NCI-H748 (cell line): ENCODE data around the gene NACC2.

Experiments
- DNase-seq: peaks from one replicate; lab custom pipeline; 2025; ENCODE audit not compliant: unreplicated experiment; lab: John Stamatoyannopoulos, UW

NACC2 gene

DNA sequence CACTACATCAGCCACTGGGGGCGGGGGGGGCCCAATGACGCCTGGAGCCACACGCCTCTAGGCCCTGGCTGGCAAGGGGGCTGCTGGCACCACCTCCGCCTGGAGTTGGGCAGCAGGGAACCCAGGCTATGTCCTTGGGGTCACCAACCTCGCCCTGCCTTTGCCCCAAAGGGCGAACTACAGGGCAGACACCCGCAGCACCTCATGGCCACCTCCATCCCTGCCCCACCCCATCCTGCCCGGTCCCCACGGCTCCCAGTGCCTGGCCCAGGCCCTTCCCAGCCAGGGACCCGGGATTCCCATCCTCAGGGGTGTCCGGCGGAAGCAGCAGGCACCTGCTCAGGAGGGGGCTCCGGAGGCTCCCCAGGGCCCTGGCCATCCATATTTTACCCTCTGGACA, 37.0 kb downstream of the NACC2 start:
- DNase-seq, result no peak

DNA sequence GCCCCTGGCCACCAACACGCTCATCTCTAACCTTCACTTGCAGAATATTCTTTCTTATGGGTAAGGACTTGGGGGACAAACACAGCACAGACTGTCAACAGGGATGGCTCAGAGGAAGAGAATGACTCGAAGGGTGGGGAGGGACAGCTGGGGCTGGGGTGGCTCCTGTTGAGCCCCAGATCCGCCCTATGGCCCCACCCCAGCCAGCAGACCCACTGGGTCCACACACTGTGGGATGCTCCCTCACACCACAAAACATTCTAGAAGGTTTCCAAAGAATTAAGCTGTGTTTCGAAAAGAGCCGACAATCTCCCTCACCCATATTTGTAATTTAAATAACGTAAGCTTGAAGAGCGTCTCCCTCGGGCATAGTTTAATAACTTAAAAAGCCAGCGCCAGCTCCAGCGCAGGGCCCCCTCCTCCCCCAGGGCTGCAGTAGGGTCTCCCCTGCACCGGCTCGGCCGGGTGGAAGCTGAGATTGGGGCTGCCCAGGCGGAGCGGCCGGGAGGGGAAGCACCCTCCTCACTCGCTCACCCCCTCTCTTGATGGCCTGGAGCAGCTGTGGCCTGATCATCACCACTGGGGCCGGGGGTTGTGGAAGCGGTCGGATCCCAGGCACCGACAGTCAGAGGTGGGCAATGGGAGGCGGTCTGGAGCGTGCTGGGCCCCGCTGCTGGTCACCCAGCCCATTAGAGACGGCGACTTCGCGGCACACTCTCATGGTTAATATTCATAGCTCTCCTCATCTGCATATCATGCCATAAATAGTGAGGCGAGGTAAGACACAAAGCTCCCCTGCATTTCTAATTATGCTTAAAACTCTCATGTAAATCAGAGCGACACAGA, 37.6 kb downstream of the NACC2 start:
- DNase-seq, result no peak

GRCh38 chr9:136056546-136057235, 38.4 kb downstream of the NACC2 start:
- DNase-seq, result no peak

- no peak for DNase-seq
Measured at GRCh38 chr9:136055715-136056545, 39.2 kb downstream of the NACC2 start.

DNA sequence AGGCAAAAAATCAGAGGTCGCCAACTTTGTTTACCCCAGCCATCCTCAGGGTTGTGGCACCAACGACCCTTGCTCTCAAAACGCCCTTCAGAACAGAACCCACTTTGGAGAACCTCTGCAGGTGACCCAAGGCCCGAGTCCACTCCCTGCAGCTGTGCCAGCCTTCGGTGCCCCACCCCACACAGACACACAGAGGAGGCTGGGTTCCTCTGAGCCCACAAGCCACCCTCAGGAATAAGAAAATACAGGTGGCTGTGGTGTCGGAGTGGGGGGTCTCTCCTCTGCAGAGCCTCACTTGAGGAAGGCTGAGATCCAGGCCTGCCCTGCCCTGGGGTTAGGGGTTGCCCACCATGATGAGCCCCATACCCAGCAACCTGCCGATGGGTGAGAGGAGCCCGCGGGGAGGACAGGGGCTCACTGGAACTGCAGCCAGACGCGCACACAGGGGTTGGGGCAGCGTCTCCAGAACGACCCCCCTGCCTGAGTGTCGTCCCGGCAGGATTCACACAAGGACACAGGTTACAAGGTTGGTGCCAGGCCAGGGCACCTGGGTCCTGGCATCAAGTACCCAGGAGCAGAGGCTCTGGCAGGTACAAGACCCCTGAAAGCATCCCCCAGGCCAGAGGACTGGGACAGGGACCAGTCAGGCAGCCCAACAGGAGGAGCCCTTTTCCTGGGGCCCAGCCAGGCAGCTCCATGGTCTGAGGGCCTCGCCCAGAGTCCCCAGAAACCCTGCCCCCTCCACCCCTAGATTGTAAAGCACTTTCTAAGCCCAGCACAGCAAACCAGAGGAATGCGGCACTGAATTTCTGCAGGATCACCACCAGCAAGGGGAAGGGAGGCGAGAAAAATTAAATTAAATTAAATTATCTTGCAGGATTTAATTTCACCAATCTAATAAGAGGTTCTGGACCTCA, 40.0 kb downstream of the NACC2 start:
- no peak for DNase-seq

GRCh38 chr9:136054146-136054545, 40.9 kb downstream of the NACC2 start:
- no peak for DNase-seq

DNA sequence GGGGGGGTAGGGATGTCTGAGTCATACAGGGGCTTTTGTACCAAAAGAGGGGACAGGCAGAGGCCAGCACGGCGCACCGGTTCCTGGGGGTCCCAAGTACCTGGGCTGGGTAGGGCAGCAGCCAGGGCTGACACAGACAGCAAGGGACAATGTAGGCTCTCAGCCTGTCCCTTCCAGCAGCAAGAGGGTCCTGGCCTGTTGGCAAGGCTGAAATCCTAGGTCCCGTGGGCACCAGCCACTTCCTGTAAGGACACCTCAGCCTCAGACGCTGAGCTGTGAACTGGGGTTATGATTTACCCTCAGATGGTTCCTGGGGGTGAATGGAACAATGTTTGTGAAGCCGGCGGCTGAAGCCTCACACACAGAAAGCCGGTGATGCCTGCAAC, 41.3 kb downstream of the NACC2 start:
- DNase-seq, result no peak

GRCh38 chr9:136052991-136053756, 41.9 kb downstream of the NACC2 start:
- DNase-seq, result no peak

DNA sequence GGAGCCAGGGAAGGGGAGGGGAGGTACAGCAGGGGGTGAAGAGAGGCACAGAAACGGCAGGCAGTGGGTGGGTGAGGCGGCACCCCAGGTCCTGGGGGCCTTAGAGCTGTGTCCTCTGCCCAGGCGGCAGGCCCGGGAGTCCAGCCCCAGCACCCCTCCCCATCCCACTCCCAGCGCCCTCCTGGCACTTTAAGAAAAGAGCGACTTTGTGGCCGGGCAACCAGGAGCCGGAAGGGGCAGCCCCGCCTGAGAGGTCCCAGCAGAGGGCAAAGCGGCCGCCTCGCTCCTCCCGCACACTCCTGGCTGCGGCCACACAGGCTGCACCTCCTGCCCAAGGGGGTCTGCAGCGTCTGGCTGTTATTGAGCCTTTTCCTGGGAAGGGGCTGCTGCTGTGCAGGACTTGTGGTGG, 42.6 kb downstream of the NACC2 start:
- DNase-seq, result no peak

DNA sequence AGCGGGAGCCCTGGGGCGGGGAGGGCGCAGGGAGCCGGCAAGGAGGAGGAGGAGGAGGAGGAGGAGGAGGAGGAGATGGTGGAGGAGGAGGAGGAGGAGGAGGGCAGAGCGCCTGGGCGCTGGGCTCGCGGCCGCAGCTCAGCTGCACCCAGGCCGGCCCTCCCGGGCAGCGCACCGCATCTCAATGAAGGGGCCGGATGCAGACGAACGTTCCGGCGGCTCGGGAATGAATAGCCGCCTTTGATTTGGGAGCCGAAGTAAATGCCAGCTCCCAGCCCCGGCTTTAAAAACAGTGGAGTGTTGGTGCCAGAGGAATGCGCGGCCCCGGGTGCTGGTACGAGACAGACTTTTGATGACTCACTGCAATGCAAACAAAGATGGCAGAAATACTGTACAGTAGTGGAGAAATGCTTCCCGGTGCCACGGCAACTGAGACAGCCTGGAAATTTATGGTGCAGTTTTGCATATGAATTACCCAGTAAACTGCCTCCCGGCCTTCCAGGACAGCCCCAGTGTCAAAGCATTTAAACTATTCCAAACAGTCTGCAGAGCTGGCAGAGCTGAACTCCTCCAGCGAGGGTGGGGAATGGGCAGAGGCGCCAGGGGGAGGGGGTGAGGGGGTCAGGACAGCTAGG, 43.1 kb downstream of the NACC2 start:
- DNase-seq, result peak; percentile 78

DNA sequence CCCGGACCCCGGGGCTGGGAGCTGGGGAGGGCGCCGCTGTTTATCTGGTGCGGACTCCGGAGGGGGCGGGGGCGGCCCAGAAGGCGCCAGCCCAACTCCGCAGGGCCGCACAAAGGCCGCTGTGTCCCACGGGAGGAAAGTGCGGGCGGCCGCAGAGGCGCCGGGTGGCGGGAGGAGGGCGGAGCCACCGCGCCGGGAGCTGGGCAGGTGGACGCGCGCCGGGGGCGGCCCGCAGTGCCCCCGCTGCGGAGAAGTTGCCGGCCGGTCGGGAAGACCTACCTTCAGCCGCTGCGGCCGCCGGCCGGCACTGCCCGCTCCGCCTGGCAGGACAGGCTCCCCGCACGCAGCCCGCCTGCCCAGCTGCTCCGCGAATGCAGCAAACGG, 43.6 kb downstream of the NACC2 start:
- DNase-seq, result no peak

DNA sequence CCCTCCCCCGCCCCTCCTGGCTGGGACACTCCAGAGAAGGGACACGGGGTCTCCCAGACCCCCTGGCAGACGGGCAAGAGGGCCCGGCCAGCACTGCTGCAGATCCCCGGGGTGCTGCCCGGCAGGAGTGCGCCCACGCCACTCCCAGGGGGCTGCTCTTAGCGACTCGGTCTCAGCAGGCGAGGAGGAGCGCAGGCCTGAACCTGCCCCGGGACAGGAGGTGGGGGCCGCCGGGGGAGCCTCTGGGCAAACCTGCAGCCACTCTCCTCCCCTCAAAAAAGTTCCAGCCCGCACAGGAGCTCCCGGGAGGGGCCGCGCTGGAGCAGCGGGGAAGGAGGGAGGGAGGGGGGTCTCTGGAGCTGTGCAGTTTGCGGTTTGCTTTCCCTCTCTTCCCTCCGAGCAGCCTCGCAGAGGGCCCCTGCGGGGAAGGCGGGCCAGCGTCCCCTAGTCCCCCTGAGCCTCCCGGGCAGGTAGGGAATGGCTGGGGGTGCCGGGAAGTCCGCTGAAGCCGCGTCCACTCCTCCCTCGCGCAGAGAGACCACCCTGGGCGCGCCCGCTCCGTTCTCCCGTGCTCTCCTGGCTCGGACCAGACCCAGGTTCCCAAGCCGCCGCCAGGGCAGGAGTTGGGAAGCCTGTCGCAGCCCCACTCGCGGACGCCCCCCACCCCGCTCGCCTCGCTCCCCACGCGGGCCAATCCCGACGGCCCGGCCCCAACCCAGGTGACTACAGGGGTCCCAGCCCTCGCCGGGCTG, 44.2 kb downstream of the NACC2 start:
- no peak for DNase-seq

GRCh38 chr9:136050266-136050700, 44.8 kb downstream of the NACC2 start:
- DNase-seq, result no peak

GRCh38 chr9:136049491-136050265, 45.4 kb downstream of the NACC2 start:
- DNase-seq, result no peak

DNA sequence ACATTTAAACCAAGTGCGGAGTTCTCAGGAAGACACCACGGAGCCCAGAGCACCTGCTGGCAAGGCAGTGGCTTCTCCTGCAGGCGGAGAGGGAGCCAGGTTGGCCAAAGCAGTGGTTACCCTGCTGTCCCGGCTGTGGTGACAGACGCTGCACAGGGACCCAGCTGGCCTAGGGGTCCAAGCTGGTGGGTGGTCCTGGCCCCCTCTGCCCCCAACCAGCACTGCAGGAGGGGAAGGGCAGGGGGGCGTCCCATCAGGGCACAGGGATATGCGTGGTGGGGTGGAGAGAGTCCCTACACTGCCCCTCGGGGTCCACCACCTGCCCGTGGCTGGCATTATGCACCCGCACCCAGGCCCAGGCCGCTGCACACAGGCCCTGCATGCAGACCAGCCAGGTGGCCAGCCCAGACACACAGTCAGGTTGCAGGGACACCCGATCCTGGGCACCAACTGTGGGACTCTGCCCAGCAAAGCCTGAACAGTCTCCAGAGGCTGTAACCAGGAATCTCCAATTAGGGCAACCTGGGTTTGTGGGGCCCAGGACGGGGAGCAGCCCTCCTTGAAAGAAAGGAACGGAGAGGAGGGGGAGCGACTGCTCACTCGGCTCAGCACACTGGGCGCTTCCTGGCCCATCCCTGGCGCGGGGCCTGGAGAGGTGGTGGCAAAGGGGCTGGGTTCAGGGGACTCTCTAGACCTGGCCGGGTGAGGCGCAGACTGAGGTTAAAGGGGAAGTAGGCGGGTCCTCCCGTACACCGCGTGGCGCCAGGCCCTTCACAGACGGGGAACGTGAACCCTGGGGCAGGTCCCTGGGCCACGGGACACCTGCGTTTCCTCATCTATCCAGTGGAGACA, 46.3 kb downstream of the NACC2 start:
- no peak for DNase-seq

DNA sequence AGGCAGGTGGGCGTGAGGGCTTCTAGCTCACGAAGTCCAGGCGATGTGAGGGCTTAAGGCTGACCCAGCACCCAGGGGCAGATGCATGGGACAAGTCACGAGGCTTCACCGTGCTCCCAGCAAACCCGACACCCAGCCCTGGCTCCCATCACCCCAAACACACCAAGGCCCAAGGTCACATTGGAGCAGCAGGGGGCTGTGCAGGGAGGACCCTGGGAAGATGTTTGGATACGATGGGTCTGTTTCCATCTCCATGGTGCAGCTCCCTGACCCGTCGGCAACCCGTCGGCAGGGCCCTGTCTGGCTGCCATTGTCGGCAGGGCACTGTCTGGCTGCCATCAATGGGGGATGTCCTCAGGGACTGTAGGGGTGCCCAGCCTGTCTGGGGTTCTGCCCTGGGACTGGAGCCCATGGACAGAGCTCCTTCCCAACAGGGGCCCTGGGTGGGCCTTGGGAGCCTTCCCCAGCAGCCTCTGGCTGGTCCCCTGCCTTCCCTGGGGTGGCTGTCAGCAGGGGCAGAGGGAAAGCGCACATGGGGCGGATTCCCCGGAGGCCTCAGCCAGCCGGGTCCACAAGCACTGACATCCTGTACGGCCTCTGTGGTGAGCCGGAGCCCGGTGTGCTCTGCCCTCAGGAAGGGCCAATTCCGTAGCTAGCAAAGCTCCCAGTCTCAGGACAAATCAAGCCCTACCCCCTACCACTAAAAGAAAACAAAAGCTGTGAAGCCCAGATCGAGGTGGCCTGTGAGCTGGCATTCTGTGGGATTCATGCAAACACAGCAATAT, 47.1 kb downstream of the NACC2 start:
- no peak for DNase-seq
